K562 (cell line): ENCODE data around the gene CHST10.

Experiments used
- AFF4 ChIP-seq: sonication (generic); formaldehyde crosslinking; IDR thresholded peaks from 2 replicates; pipeline ENCODE4 v1.8.0; 2023; ENCODE audit warnings: mild to moderate bottlenecking, missing genetic modification reagents
- GATAD2B ChIP-seq: fragments of 450-650 bp; IDR thresholded peaks from 2 replicates; pipeline ENCODE4 v1.6.1; 2017; ENCODE audit warnings: mild to moderate bottlenecking, borderline replicate concordance
- MYC ChIP-seq, 2 experiments: fragments of 250-450 bp in 1 of 2; sonication (Bioruptor Pico) in 1 of 2; IDR thresholded peaks; 2 replicates each; pipeline versions ENCODE4 v1.5.1 to v1.6.1; 2012 to 2021; ENCODE audit warnings: low read depth in 2 of 2, borderline replicate concordance in 1 of 2, improper control_type of control experiment in 1 of 2, low read length in 1 of 2, mild to moderate bottlenecking in 1 of 2, moderate library complexity in 1 of 2

- TF ChIP-seq AFF4 (CRISPR knock-in tag) = no peak
- TF ChIP-seq GATAD2B = no peak
- no peak for TF ChIP-seq MYC (IDR thresholded peaks at IDR 0.05; ENCODE audit: low read depth, low read length)
- TF ChIP-seq MYC (CRISPR knock-in tag; IDR thresholded peaks at IDR 0.05; ENCODE audit: borderline replicate concordance, low read depth) = no peak
Measured at GRCh38 chr2:100401268-100401667, 16.2 kb downstream of the CHST10 start.
